GM18951 (cell line): Measurements from ENCODE around the gene DSCAM.

ENCODE experiments used
- POLR2A ChIP-seq: IDR thresholded peaks from 4 replicates; pipeline ENCODE4 v1.6.1; 2011; ENCODE audit warnings: mild to moderate bottlenecking; ENCODE audit not compliant: insufficient read length, insufficient read depth; ENCODE audit errors: extremely low read depth
- in situ Hi-C: fragments of 300-500 bp; cut with MboI; formaldehyde crosslinking; loops from one replicate; pipeline ENCODE4 v1.12.0; 2022; ENCODE audit warnings: low sequenced_read_pairs, mixed read lengths, inconsistent platforms; ENCODE audit not compliant: unreplicated experiment

Gene DSCAM

DNA sequence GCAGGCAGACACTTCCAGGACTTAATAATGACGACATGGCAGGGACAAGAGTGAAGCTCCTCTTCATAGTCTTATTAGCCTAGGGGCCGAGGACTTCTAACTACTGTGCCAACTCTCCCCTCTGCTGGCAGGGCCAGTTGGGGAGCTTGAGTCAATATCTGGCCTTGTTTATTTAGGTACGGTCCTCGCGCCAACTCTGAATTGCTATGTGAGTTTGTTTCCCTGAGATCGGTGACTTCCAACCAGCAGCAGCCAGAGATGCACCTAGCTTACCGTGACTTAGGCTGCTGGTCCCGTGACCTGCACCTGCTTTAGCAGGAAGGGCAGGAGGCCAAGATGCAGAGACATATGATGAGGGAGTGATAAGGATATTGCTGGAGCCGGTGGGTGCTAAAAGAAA lies 528.6 kb downstream of the DSCAM start:
- in situ Hi-C loops, result no loop called here
- TF ChIP-seq POLR2A, result no peak

- no peak for TF ChIP-seq POLR2A
- in situ Hi-C loops, result no loop called here
Observed at GRCh38 chr21:40316104-40316503, 530.9 kb downstream of the DSCAM start.

DNA sequence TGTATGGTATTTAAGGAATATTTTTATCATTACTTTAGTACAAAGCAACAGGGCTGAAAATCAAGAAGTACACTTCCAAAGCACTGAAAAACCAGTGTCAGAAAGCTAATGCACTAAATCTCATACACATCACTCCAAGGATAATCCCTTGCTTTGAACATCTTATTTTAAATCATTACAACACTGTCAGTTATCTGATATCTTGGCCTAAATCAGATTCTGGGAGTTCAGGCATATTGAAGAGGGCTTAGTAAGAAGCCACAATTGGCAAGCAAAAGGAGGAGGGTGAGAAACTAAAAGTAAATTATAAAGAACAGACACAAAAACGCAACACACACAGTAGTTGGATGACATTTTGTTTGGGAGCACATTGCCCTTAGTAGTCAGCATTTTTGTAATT lies 531.3 kb downstream of the DSCAM start:
- in situ Hi-C loops, result no loop called here
- TF ChIP-seq POLR2A, result no peak

- TF ChIP-seq POLR2A, result no peak
- in situ Hi-C loops, result no loop called here
Observed at GRCh38 chr21:40313260-40313659, 533.7 kb downstream of the DSCAM start.

DNA sequence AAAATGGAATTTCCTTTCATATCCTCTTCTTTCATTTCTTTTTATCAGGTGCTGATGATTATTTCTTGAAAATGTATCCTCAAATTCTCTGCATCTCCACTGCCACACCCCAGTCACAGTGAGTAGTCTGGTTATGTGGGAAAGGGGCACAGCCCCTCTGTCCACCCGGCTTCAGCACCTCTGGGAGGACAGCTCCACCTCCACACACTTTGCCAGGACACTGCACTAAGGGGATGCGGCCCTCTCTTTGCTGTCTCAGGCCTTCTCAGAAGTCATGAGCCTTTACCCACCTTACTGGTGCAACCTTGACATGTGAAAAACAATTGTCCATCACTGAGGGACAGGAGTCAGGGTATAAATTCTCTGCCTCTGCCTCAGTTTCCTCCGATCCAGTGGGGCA lies 546.7 kb downstream of the DSCAM start:
- no peak for TF ChIP-seq POLR2A
- in situ Hi-C loops, result no loop called here

- no peak for TF ChIP-seq POLR2A
- in situ Hi-C loops, result no loop called here
Observed at GRCh38 chr21:40299451-40299850, 547.5 kb downstream of the DSCAM start.

DNA sequence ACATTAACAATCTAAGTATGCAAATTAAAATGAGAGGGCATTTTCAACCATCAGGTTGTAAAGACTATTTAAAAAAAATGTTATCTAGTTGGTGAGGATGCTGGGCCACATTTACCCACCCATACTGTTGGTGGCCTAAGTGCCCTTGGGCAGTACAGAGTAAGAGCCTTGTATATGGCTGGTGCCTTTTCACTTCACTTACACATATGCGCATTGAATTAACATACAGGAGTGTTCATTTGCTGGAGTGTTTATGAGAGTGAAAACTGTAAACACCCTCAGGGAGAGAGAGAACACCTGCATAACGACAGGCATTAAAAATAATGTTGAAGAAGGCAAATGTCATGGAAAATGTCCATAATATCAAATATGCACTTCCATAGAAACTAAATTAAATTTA lies 552.6 kb downstream of the DSCAM start:
- in situ Hi-C loops, result no loop called here
- no peak for TF ChIP-seq POLR2A

- in situ Hi-C loops, result no loop called here
- no peak for TF ChIP-seq POLR2A
Observed at GRCh38 chr21:40291560-40291959, 555.4 kb downstream of the DSCAM start.

DNA sequence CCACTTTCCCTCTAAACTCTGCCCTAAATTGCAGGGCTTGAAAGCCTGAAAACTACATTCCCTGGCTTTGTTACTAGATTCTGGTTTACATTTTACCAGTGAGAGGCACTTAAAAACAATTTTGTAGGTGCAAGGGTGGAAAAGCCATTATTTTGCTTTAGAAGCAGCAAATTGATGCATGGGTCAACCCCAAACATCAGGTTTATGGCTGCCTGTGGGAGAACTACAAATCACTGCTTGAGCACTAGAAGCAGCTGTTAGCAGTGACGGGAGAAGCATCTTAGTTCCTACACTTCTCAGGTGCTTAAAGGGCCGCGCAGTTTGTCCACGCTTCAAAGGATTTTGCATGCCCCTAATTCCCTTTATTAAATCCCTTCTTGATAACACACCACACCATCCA lies 562.5 kb downstream of the DSCAM start:
- no peak for TF ChIP-seq POLR2A
- in situ Hi-C loops, result no loop called here

DNA sequence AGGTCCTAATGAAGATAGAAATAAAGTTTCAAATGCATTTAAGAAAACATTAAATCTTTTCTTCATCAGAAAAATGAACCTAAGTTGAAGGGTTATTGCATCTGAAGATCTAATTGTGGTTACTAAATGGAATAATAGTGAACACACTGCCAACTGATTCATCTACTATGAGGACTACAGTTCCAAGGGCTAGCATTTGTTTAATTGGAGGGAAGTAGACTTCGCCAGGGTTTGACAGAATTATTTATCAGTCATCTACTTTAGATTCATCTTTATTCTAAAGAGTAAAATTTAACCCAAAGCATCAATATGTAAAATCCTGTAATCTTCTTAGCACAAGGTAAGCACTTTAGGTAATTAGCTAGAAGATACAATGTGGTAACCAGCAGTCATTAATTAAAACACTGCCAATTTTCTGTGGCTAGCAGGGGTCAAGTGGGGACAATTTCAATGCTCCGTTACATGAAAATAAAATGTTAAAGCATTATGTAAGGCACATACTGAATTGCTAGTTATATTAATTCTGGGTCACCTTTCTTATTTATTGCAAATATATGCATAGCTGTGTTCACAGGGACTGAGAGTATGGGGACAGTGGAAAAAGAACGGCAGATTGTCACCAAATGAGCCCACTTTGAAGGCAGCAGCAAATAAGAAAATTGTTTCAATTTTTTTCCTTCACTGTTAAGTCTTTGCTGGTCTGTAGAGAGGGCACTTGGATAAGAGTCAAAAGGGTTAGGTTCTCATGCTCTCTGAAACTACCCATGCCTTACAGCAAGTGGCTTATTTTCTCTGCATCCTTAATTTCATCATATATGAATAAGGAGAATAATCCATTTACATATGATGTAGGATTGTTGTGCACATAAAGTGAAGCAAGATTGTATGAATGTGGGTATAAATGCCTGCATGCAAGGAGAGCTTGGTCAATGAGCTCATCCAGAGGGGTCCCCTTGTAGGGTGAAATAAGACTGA lies 563.8 kb downstream of the DSCAM start:
- TF ChIP-seq POLR2A, result no peak
- in situ Hi-C loops, result no loop called here

- in situ Hi-C loops, result no loop called here
- no peak for TF ChIP-seq POLR2A
Observed at GRCh38 chr21:40278345-40278744, 568.6 kb downstream of the DSCAM start.

DNA sequence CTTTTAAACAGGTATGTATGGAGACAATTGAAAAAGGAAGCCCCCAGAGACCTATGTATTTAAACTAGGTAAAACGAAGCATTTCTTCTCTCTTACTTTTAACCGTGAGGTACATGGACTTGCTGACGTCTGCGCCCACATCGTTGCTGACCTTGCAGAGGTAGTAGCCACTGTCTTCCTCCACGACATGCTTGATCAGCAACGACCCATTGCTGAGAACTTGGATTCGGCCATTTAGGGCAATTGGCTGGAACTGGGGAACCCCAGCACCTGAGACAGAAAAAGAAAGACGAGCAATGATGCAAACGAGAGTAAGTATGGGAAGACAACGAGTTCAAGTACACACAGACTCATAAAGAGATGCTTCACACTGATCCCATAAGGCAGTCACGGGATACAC lies 571.0 kb downstream of the DSCAM start:
- in situ Hi-C loops, result no loop called here
- no peak for TF ChIP-seq POLR2A

GRCh38 chr21:40272037-40272436 lies 574.9 kb downstream of the DSCAM start:
- in situ Hi-C loops, result no loop called here
- TF ChIP-seq POLR2A, result no peak

DNA sequence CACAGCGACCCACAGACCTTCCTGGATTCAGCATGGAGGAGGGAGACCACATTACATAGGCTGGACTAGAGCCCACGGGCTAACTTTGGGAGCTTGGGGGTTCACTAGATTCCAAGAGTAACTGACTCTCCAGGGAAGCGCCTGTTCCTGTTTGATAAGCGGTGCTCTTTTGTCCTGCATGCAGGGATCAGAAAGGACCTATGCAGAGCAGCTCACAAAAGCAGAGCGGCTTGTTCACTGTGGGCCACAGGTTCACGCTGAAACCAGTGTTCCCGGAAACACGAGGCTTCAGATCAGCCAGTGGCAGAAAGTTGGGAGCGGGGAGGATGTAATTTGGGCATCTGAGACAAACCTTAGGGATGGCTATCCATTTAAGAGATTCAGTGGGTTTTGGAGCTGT lies 575.8 kb downstream of the DSCAM start:
- TF ChIP-seq POLR2A, result no peak
- in situ Hi-C loops, result no loop called here
